ENCODE results near the gene CDS1. TPM values are rescaled to one million over a fixed set of nuclear protein-coding genes. Genes with fewer than 3 reads are reported as not detected.

CDS1 gene
- total RNA-seq, 2 donors from 2014 or later = 5.8 to 8.9 TPM

- Histone ChIP-seq H3K4me1 (ENCODE audit: control insufficient read depth, insufficient read depth, low read length) (peaks cover 3% of the 10 kb centered on the region), H3K27me3 (ENCODE audit: control insufficient read depth, insufficient read depth, low read length, poor library complexity, severe bottlenecking) (peaks cover 22% of the 10 kb centered on the region), H3K4me3 (ENCODE audit: low read length) (no peak overlapping the region), H3K9me3 (ENCODE audit: control insufficient read depth, low read length) (no peaks in the 10 kb centered on the region), H3K36me3 (ENCODE audit: control insufficient read depth, insufficient read depth, low read length) (no peaks in the 10 kb centered on the region), H3K9ac (ENCODE audit: extremely low read depth, low read length, poor library complexity, severe bottlenecking) (no peak overlapping the region), H3K27ac (ENCODE audit: low read depth, low read length) (no peak overlapping the region)
- peak; percentile 84 for DNase-seq
- Mint-ChIP-seq H3K27me3 (ENCODE audit: insufficient read depth) (peaks cover 22% of the 10 kb centered on the region), H3K4me1 (peaks cover 21% of the 10 kb centered on the region), H3K4me3 (no peak overlapping the region), H3K27ac (peak overlapping the region; percentile 24), H3K36me3 (ENCODE audit: low read depth) (no peaks in the 10 kb centered on the region), H3K9me3 (no peaks in the 10 kb centered on the region)
- TF ChIP-seq CTCF (conservative IDR thresholded peaks at IDR 0.05) = no peak
- WGBS, 2 experiments (ENCODE audit: insufficient coverage in 1 of 2, insufficient read length in 1 of 2) = 57 to 69% methylated on average over 2 to 4 of the region's 4 CpGs
Measured at GRCh38 chr4:84579403-84579776, 3.5 kb upstream of the CDS1 start.

GRCh38 chr4:84582302-84582987 lies 482 bp upstream of the CDS1 start:
- WGBS, 2 experiments (ENCODE audit: insufficient coverage in 1 of 2, insufficient read length in 1 of 2) = 1 to 3% methylated on average over 21 to 56 of the region's 56 CpGs
- Histone ChIP-seq H3K27ac (ENCODE audit: low read depth, low read length) (no peak overlapping the region), H3K9ac (ENCODE audit: extremely low read depth, low read length, poor library complexity, severe bottlenecking) (peak overlapping the region; percentile 73), H3K36me3 (ENCODE audit: control insufficient read depth, insufficient read depth, low read length) (no peaks in the 10 kb centered on the region), H3K4me1 (ENCODE audit: control insufficient read depth, insufficient read depth, low read length) (peaks cover 3% of the 10 kb centered on the region), H3K27me3 (ENCODE audit: control insufficient read depth, insufficient read depth, low read length, poor library complexity, severe bottlenecking) (peaks cover 31% of the 10 kb centered on the region), H3K9me3 (ENCODE audit: control insufficient read depth, low read length) (no peaks in the 10 kb centered on the region), H3K4me3 (ENCODE audit: low read length) (peak overlapping the region; percentile 82)
- Mint-ChIP-seq H3K36me3 (ENCODE audit: low read depth) (peaks cover 15% of the 10 kb centered on the region), H3K9me3 (peaks cover 6% of the 10 kb centered on the region), H3K4me3 (peak overlapping the region; percentile 80), H3K27me3 (ENCODE audit: insufficient read depth) (peaks cover 26% of the 10 kb centered on the region), H3K4me1 (peaks cover 25% of the 10 kb centered on the region), H3K27ac (peak overlapping the region; percentile 65)
- peak; percentile 21 for TF ChIP-seq CTCF (conservative IDR thresholded peaks at IDR 0.05)
- DNase-seq = peak; percentile 100

DNA sequence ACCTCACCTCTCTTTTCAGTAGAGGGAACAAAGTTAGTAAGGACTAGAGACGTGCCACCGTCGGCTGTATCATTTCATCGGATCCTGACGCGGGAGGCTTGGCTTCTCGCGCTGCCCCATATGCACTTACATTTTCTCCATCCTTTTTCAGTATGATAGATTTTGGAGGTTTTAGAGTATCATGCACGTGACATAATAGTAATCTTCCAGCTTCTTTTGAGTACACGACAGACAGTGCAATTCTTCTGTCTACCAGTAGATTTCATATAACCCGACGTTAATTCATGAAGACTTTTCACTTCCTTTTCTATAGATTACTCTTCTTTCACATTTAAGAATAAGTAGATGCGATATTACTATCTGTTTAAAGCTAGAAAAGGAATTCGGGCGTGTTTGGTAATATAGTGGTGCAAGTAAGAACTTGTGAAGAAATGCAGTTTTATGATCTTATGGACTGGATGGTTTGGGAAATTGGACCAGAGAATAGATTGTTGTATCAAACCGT lies 1.0 kb downstream of the CDS1 start:
- peaks cover 3% of the 10 kb centered on the region for H3K4me1 ChIP-seq (ENCODE audit: control insufficient read depth, insufficient read depth, low read length)
- Mint-ChIP-seq H3K4me3 (peak overlapping the region; percentile 80), H3K27me3 (ENCODE audit: insufficient read depth) (peaks cover 26% of the 10 kb centered on the region), H3K4me1 (peaks cover 25% of the 10 kb centered on the region), H3K36me3 (ENCODE audit: low read depth) (peaks cover 29% of the 10 kb centered on the region), H3K27ac (peak overlapping the region; percentile 79), H3K9me3 (peaks cover 21% of the 10 kb centered on the region)
- H3K4me3 ChIP-seq (ENCODE audit: low read length) = peak overlapping the region; percentile 82
- H3K9ac ChIP-seq (ENCODE audit: extremely low read depth, low read length, poor library complexity, severe bottlenecking) = peak overlapping the region; percentile 73
- H3K27ac ChIP-seq (ENCODE audit: low read depth, low read length) = no peak overlapping the region
- H3K36me3 ChIP-seq (ENCODE audit: control insufficient read depth, insufficient read depth, low read length) = no peaks in the 10 kb centered on the region
- no peak for DNase-seq
- 27 to 44% methylated on average over 6 to 16 of the region's 16 CpGs for WGBS, 2 experiments (ENCODE audit: insufficient coverage in 1 of 2, insufficient read length in 1 of 2)
- peaks cover 14% of the 10 kb centered on the region for H3K9me3 ChIP-seq (ENCODE audit: control insufficient read depth, low read length)
- H3K27me3 ChIP-seq (ENCODE audit: control insufficient read depth, insufficient read depth, low read length, poor library complexity, severe bottlenecking) = peaks cover 31% of the 10 kb centered on the region
- TF ChIP-seq CTCF (conservative IDR thresholded peaks at IDR 0.05) = no peak
